Esophagus muscularis mucosa (tissue), 4 donors: ENCODE results near the gene USP17L22.
"Not testable (repeated sequence)": the region's sequence is repeated elsewhere in the genome, so short reads cannot be mapped to it uniquely, and the experiment has no call there.

Experiments
- EP300 ChIP-seq: sonication (generic); formaldehyde crosslinking; IDR thresholded peaks from one replicate; pipeline ENCODE4 v1.6.1; 2017; ENCODE audit warnings: antibody characterized with exemption
- POLR2A ChIP-seq: fragments of 450-650 bp; IDR thresholded peaks from one replicate; pipeline ENCODE4 v1.6.1; 2017; ENCODE audit warnings: antibody characterized with exemption, moderate library complexity, mild to moderate bottlenecking, low read depth
- POLR2AphosphoS5 ChIP-seq, 2 donors: sonication (generic); formaldehyde crosslinking; IDR thresholded peaks; one replicate each; pipeline ENCODE4 v1.6.1; 2017; ENCODE audit warnings: antibody characterized with exemption in 2 of 2
- TF ChIP-seq, protein P1 (sequence below), 3 experiments: fragments of 200-600 bp in 2 of 3; fragments of 450-650 bp in 1 of 3; sonication (generic) in 2 of 3; IDR thresholded peaks; one replicate each; pipeline ENCODE4 v1.5.1; 2017 to 2019; ENCODE audit warnings: antibody characterized with exemption in 3 of 3, mild to moderate bottlenecking in 2 of 3, moderate library complexity in 1 of 3

DNA sequence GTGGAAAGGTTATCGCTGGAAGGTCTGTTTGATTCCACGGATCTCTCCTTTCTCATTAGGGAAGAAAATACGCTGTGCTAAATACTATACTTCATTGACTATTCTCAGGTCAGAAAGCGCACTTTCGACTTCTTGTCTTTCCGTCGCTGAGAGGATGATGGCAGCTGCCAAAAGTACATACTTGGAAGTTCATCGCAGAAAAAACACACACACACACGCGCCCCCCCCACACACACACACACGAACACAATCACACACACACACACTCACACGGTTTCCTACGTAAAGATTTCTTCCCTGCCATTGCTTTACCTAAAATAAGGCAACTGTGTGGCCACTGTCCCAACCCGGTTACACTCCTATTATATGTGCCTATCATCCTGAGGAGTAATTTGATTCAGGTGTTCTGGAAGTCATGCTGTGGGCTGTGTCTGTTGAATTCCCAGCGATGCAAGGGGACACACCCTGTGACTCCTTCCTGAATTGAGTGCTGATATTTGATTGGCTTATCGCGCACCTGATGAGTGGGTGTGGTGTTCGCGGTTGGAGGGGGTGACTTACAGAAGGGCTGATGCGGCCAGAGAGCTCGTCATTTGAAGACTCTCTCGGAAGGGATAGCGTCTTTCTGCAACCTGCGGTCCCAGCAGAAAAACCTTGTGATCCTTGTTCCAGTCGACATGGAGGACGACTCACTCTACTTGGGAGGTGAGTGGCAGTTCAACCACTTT, 19.3 kb upstream of the USP17L22 start, which contains the start of gene USP17L18:
- TF ChIP-seq, protein P1, sequence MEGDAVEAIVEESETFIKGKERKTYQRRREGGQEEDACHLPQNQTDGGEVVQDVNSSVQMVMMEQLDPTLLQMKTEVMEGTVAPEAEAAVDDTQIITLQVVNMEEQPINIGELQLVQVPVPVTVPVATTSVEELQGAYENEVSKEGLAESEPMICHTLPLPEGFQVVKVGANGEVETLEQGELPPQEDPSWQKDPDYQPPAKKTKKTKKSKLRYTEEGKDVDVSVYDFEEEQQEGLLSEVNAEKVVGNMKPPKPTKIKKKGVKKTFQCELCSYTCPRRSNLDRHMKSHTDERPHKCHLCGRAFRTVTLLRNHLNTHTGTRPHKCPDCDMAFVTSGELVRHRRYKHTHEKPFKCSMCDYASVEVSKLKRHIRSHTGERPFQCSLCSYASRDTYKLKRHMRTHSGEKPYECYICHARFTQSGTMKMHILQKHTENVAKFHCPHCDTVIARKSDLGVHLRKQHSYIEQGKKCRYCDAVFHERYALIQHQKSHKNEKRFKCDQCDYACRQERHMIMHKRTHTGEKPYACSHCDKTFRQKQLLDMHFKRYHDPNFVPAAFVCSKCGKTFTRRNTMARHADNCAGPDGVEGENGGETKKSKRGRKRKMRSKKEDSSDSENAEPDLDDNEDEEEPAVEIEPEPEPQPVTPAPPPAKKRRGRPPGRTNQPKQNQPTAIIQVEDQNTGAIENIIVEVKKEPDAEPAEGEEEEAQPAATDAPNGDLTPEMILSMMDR (IDR thresholded peaks at IDR 0.05), result not testable (repeated sequence)
- not testable (repeated sequence) for TF ChIP-seq POLR2A; POLR2AphosphoS5 (IDR thresholded peaks at IDR 0.05); EP300
